Transverse colon (tissue), 4 donors: Measurements from ENCODE around the gene LRRC61.

ENCODE experiments used
- EP300 ChIP-seq: sonication (generic); formaldehyde crosslinking; IDR thresholded peaks from one replicate; pipeline ENCODE4 v1.6.1; 2017; ENCODE audit warnings: antibody characterized with exemption, low read depth
- POLR2A ChIP-seq: fragments of 450-650 bp; IDR thresholded peaks from one replicate; pipeline ENCODE4 v1.6.1; 2016; ENCODE audit warnings: antibody characterized with exemption, mild to moderate bottlenecking, moderate library complexity
- POLR2AphosphoS5 ChIP-seq, 3 donors: sonication (generic); formaldehyde crosslinking; IDR thresholded peaks; one replicate each; pipeline ENCODE4 v1.6.1; 2016; ENCODE audit warnings: antibody characterized with exemption in 3 of 3
- TF ChIP-seq, protein P1 (sequence below), 5 experiments: fragments of 200-600 bp in 3 of 5; fragments of 450-650 bp in 2 of 5; sonication (generic) in 3 of 5; IDR thresholded peaks; 1 replicate in 2 of 5; 2 replicates in 3 of 5; pipeline ENCODE4 v1.5.1; 2016 to 2017; ENCODE audit warnings: antibody characterized with exemption in 5 of 5, inconsistent platforms in 3 of 5, mild to moderate bottlenecking in 2 of 5, moderate library complexity in 1 of 5

DNA sequence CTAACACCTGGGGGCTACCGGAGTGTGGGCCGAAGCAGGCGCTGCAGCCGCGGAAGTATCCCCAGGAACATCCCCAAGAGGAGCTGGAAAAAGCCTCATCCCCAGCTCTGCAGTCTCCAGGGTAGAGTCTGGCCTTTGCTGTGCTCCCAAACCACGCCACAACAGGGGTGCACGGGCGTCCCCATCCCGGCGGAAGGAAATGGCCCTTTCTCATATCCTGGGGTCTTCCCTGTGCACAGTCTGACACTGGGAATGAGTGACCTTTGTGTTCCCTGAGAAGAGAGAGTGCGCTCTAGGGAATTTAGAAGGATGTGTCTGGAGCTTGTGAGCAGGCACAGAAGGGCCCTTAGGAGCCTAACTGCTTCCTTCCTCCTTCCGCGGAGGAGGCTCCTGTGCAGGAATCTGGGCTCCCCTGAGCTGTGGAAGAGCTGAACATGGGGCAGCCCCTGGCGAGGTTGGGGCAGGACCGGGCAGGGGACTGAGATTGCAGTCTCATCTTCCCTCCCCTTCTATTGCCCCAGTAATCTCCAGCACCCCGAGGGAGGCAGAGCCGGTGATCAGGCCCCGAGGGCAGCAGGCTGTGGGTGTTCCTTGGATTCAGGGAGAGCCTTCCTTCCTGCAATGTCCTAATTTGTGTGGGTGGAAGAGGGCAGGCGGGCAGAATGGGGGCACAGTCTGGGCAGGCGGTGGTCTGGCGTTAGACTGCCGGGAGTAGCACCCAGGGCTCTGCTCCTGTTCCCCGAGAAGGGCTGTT, 46.8 kb downstream of the LRRC61 start:
- TF ChIP-seq POLR2A (no peak), EP300 (no peak), POLR2AphosphoS5 (IDR thresholded peaks at IDR 0.05) (no peak)
- TF ChIP-seq, protein P1, sequence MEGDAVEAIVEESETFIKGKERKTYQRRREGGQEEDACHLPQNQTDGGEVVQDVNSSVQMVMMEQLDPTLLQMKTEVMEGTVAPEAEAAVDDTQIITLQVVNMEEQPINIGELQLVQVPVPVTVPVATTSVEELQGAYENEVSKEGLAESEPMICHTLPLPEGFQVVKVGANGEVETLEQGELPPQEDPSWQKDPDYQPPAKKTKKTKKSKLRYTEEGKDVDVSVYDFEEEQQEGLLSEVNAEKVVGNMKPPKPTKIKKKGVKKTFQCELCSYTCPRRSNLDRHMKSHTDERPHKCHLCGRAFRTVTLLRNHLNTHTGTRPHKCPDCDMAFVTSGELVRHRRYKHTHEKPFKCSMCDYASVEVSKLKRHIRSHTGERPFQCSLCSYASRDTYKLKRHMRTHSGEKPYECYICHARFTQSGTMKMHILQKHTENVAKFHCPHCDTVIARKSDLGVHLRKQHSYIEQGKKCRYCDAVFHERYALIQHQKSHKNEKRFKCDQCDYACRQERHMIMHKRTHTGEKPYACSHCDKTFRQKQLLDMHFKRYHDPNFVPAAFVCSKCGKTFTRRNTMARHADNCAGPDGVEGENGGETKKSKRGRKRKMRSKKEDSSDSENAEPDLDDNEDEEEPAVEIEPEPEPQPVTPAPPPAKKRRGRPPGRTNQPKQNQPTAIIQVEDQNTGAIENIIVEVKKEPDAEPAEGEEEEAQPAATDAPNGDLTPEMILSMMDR (IDR thresholded peaks at IDR 0.05) = no peak
